C1 segment of cervical spinal cord (tissue), 14 donors: ENCODE measurements around the gene WFIKKN2.
"Not testable (repeated sequence)": the region's sequence is repeated elsewhere in the genome, so short reads cannot be mapped to it uniquely, and the experiment has no call there.

Experiments
- DNase-seq, 14 donors: peaks; one replicate each; lab custom pipeline; 2025; lab: John Stamatoyannopoulos, UW

WFIKKN2 gene

GRCh38 chr17:50835301-50836234 is at the start of gene WFIKKN2:
TSS of gene WFIKKN2 (plus strand) at chr17:50835586. CDS start at chr17:50835938, 352 bp downstream.
- peak in 1 of 14 donors; percentile 38 for DNase-seq

DNA sequence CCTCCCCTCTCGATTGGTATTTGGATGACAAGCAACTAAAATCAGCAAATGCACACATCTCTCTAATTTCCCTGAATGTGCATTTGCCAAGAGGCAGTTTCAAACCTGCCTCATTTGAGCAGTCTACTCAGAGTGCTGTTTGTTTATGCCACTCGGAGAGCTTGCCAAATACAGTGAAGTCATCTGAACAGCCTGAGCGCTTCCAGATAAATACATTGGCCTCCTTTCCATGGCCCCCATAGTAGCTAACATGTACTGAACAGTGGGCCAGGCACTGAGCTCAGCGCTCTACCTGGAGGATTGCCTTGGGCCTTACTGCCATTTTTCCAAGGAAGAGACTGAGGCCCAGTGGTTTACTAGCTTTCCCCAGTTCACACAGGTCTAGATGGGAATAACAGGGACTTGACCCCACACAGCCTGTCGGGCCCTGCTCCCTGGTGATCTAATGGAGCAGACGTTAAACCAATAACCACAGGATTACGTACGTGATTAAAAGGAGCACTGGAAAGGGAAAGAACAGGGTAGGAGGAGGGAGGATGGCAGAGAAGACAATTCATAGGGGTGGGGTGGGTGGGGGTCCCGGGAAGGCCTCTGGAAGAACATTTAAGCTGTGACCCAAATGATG is 49.3 kb upstream of the WFIKKN2 start:
- peak in 5 of 14 donors; percentile 17 to 81 (median 24) for DNase-seq

DNA sequence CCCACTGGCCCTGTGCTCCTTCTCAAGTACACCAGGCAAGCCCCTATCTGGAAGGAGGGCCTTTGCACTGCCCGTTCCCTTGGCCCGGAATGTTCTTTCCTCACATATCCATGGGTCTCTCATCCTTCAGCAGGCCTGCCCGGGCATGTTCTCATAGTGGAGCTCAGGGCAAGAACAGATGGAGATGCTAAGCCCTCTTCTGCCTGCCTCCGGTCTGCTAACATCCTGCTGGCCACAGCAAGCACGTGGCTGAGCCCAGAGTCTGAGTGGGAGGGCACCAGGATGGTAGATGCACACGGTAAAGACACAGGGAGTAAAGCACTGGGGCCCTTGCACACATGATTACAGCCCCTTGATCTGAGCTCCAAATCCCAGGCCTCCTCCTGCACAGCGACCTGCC is 48.3 kb upstream of the WFIKKN2 start:
- DNase-seq, result peak in 1 of 14 donors; percentile 67

- DNase-seq, result no peak
Observed at GRCh38 chr17:50790618-50791017, 44.8 kb upstream of the WFIKKN2 start.

DNA sequence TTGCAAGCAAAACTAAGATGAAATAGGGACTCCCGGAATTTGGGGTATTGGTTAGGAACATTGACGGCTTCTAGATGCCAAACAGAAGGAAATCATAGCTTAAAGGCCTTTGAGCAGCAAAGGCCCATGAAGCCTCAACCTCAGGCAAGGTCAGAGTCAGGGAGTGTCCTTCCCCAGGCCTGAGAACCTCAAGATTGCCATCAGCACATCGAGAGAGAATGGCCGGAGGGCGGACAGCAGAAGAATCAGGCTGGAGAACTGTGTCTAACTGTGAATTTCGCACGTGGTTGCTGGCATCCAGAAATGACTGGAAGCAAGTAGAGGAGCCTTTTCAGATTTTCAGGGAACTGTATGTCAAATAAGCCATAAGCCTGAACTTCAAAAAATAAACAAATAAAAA is 43.3 kb upstream of the WFIKKN2 start:
- no peak for DNase-seq

- no peak for DNase-seq
Observed at GRCh38 chr17:50793007-50793406, 42.4 kb upstream of the WFIKKN2 start.

GRCh38 chr17:50794361-50794760 is 41.0 kb upstream of the WFIKKN2 start:
- DNase-seq, result no peak

GRCh38 chr17:50797135-50797810 is 38.1 kb upstream of the WFIKKN2 start:
- no peak for DNase-seq

DNA sequence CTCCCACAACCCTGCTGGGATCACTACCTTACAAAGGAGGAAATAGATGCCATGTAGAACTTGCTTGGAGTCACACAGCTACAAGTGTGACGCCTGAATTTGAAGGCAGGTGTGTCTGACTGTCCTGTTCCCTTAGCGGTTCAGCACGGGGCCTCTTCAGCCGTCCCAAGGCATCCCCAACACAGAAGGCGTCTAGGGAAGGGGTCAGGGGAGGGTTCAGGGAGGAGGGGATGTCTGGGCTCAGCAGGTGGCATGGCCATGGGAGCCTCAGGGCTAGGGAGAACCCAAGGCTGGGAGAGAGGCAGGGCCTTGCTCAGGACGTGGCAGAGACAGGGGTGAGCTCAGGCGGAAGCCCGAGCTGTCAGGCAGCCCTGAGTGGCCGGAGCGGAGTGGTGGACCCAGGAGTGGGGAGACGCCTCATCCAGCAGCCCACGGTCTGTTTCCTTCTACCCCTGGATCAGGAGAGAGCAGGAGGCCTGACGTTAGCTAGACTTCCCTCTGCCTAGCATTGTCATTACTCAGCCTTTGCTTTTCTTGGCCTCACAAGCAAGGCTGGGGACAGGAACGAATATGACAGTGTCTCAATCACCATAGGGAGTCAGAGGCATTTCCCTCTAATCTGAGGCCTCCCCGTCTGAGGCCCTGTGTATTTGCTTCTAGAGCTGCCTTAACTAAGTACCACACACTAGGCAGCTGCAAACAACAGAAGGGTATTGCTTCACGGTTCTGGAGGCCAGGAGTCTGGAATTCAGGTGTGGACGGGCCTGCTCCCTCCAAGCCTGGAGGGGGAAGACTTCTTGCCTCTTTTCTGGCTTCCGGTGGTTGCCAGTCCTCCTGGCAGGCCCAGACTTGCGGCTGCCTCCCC is 36.7 kb upstream of the WFIKKN2 start:
- no peak for DNase-seq

DNA sequence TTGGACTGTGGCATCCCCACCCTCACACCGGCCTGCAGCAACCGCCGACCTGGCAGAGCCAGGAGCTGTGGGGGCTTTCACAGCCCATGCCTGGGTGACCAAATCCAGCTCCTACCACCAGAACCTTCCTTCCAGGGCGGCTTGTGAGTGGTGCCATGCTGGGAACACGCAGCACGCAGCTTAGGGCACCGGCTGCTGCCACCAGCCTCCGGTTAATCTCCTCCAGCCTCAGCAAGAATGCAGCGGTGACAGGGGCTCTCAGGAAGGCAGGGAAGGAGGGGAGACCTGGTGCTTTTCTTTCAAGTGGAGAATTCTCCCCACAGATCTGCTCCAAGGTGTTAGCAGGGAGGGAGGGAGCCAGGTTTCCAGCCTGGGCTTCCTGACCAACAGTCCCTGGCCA is 35.8 kb upstream of the WFIKKN2 start:
- no peak for DNase-seq

GRCh38 chr17:50800196-50800700 is 35.1 kb upstream of the WFIKKN2 start:
- no peak for DNase-seq

DNA sequence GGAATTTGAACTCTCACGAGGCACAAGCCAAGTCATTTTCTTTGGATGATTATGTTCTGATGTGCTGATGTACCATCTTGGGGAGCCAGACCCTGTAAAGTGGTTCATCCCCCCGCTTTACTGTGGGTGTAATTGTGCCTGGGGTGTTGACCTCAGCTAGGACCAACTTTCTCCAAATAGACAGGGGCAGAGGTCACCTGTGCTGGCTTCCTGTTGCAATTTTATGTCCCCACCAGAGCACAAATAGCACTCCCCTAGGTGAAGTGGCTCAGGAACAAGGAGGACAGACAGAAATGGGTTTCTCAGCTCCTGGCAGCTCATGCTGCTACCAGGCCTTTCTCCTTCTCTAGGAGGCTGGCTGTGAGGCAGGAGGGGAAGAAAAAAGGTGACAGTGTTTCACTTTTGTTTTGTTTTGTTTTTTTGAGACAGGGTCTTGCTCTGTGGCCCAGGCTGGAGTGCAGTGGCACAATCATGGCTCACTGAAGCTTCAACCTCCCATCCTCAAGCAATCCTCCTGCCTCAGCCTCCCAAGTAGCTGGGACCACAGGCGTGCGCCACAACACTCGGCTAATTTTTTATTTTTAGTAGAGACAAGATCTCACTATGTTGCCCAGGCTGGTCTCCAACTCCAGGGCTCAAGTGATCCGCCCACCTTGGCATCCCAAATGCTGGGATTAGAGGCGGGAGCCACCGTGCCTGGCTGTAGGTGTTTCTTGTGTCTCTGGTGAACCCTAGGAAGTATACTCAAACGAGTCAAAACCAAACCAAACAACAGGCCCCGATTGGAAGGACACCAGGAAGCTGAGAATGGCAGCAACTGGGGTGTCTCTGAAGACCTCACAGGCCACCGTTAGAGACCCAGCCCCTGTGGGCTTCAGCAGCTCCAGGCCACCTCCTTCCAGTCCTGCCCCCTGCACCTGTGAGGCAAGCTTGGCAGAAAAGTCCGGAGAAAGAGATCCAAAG is 32.5 kb upstream of the WFIKKN2 start:
- no peak for DNase-seq

GRCh38 chr17:50803676-50804075 is 31.7 kb upstream of the WFIKKN2 start:
- DNase-seq, result no peak

DNA sequence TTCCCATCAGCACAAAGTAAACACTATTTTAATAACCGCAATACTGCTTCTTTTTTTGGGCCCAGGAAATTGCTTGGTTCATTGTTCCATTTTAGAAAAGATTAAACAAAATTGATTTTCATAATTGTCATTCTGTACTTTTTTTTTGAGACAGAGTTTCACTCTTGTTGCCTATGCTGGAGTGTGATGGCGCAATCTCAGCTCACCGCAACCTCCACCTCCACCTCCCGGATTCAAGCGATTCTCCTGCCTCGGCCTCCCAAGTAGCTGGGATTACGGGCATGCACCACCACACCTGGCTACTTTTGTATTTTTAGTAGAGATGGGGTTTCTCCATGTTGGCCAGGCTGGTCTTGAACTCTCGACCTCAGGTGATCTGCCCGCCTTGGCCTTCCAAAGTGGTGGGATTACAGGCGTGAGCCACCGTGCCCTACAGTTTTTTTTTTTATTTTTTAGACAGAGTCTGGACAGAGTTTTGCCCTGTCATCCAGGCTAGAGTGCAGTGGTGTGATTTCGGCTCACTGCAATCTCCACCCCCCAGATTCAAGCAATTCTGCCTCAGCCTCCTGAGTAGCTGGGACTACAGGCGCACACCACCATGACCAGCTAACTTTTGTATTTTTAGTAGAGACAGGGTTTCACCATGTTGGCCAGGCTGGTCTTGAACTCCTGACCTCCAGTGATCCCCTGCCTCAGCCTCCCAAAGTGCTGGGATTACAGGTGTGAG is 30.5 kb upstream of the WFIKKN2 start:
- DNase-seq, result not testable (repeated sequence)

DNA sequence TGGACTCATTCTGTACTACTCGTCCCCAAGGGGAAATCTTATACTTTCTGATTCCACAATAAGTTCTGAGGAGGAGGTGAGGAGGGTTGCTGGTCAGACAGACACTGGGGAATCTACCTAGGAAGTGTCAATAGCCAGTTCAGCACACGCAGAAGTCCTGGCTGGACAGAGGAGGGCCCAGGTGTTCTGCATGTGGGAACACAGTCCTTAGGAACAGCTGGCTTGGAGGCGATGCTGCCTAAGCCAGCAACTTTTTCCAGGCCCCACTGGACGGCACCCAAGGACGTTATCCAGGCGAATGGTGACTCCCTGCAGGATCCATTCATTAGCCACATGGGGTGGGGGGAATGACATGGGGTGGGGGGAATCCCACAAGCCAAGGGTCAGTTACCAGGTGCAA is 29.9 kb upstream of the WFIKKN2 start:
- no peak for DNase-seq

DNA sequence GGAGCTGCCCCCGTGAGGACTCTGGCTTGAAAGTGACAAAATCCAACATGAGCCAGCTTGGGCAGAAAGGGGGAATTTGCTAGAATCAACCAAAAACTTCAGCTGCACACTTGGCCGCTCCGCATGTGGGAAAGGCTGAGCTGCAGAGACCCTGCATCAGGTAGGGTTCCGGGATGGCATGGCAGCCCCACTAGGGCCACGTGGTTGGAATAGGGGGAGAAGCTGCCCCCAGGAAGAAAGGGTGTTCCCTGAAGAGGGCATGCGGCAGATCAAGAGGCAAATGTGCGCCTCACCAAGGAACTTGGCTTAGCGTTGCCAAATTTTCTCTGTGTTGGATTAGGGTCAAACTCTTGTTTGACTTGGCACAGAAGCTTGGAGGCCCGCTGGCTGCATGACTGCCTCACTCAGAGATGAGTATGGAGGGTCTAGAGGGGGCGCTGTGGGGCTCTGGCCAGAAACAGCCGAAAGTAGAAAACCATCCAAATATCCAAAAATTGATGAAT is 29.2 kb upstream of the WFIKKN2 start:
- DNase-seq, result no peak

GRCh38 chr17:50807009-50807408 is 28.4 kb upstream of the WFIKKN2 start:
- no peak for DNase-seq

DNA sequence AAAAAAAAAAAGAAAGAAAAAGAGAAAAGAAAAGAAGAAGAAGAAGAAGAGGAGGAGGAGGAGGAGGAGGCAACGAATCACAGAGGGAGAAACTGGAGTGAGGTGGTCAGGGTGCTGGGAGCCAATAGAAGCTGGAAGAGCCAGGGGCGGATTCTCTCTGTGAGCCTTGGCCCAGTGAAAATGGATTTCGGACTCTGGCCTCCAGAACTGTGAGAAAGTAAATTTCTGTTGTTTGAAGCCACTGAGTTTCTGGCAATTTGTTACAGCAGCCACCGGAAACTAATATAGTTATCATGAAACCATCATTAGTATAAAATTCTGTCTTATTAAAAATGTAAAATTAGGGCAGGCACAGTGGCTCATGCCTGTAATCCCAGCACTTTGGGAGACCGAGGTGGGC is 27.7 kb upstream of the WFIKKN2 start:
- DNase-seq, result no peak

DNA sequence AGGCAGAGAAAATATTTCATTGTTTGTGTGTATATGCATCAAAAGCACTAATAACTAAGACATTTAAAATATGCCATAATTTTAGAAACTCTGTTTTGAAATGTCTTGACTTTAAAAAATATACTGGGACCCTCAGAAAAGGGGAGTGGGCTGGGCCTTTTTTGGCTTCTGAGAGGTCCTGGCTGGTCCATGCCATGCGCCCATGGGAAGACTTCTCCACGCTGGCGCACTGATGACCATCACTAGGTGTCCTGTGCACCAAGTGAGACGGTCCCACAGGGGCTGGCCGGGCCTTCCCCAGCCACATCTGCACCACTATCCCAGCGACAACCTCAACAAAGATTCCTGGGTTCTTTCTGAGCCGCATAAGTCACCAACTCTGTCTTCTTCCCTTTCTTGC is 27.0 kb upstream of the WFIKKN2 start:
- no peak for DNase-seq
